Measurements from ENCODE around the gene ADRM1.

Gene ADRM1

DNA sequence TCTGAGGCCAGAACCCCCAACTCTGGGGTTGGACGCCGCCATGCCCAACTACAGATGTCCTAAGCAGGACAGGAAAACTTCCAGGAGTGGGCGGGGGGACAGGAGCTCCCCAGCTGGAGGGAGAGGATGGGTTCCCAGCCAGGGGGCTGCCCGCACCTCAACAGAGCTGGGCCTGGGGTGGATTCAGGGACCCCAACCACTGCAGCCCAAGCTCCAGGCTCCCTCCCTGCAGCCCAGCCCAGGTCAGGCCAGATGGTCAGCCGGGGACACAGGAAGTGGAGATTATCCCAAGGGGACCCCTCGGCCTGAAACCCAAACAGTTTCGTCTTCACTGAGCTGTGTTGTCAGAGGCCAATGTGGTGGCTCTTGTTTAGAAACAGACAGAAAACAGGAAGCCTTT, 54.9 kb downstream of the ADRM1 start:
- no peak for DNase-seq
